ENCODE measurements around the gene LGALSL. TPM values are rescaled to one million over a fixed set of nuclear protein-coding genes. Genes with fewer than 3 reads are reported as not detected.

Gene LGALSL
- total RNA-seq, 2 donors from 2014 or later: 1.3 to 8.6 TPM

- DNase-seq (peak; percentile 60 to 66 (median 64)), ATAC-seq (peak; percentile 62)
- H3K27me3 ChIP-seq: no peaks in the 10 kb centered on the region
- H3K4me3 ChIP-seq: peak overlapping the region; percentile 50 to 63
- H3K36me3 ChIP-seq (replicated peaks in 1 of 2; ENCODE audit: insufficient read depth in 1 of 2, low read depth in 2 of 2): peaks cover 0 to 2% of the 10 kb centered on the region in 2 donors
- H3K9me3 ChIP-seq: no peaks in the 10 kb centered on the region
- 3 to 29% methylated on average over 8 to 88 of the region's 103 CpGs for WGBS, 2 donors
- TF ChIP-seq CTCF (IDR thresholded peaks at IDR 0.05) (no peak), POLR2A (IDR thresholded peaks at IDR 0.05) (peak in 1 of 3 donors; percentile 2)
- peaks cover 32% of the 10 kb centered on the region for H3K4me1 ChIP-seq
- peak overlapping the region; percentile 91 to 96 (median 94) for H3K27ac ChIP-seq
- intact Hi-C loops (cut with DNase I): no loop called here
These were observed 697 bp downstream of the LGALSL start for GRCh38 chr2:64454386-64455332.

- H3K9me3 ChIP-seq: no peaks in the 10 kb centered on the region
These were observed 1.6 kb downstream of the LGALSL start for GRCh38 chr2:64455545-64455944.

GRCh38 chr2:64456293-64456692 is 2.3 kb downstream of the LGALSL start:
- Histone ChIP-seq H3K27me3 (no peaks in the 10 kb centered on the region), H3K36me3 (replicated peaks in 1 of 2; ENCODE audit: insufficient read depth in 1 of 2, low read depth in 2 of 2) (peaks cover 0 to 2% of the 10 kb centered on the region in 2 donors), H3K4me1 (peaks cover 32% of the 10 kb centered on the region), H3K27ac (no peak overlapping the region), H3K9me3 (no peaks in the 10 kb centered on the region), H3K4me3 (no peak overlapping the region)
- ATAC-seq: no peak
- 62 to 66% methylated on average over 6 of the region's 6 CpGs for WGBS, 2 donors
- intact Hi-C loops (cut with DNase I): no loop called here
- peak; percentile 26 to 50 (median 40) for DNase-seq
- TF ChIP-seq POLR2A (IDR thresholded peaks at IDR 0.05) (no peak), CTCF (IDR thresholded peaks at IDR 0.05) (no peak)

More at GRCh38 chr2:64455545-64455944, 1.6 kb downstream of the LGALSL start:
- Histone ChIP-seq H3K36me3 (replicated peaks in 1 of 2; ENCODE audit: insufficient read depth in 1 of 2, low read depth in 2 of 2) (peaks cover 0 to 2% of the 10 kb centered on the region in 2 donors), H3K4me1 (peaks cover 32% of the 10 kb centered on the region), H3K27me3 (no peaks in the 10 kb centered on the region), H3K4me3 (no peak overlapping the region), H3K27ac (peak overlapping the region in 1 of 4 donors; percentile 93)
- DNase-seq (no peak), ATAC-seq (no peak)
- 51 to 68% methylated on average over 2 of the region's 2 CpGs for WGBS, 2 donors
- TF ChIP-seq POLR2A (IDR thresholded peaks at IDR 0.05) (no peak), CTCF (IDR thresholded peaks at IDR 0.05) (no peak)
- intact Hi-C loops (cut with DNase I): no loop called here

GRCh38 chr2:64457524-64457923 is 3.6 kb downstream of the LGALSL start:
- no peaks in the 10 kb centered on the region for H3K27me3 ChIP-seq
- H3K36me3 ChIP-seq (replicated peaks in 1 of 2; ENCODE audit: insufficient read depth in 1 of 2, low read depth in 2 of 2): peaks cover 0 to 2% of the 10 kb centered on the region in 2 donors
- DNase-seq: no peak
- H3K27ac ChIP-seq: no peak overlapping the region
- H3K9me3 ChIP-seq: no peaks in the 10 kb centered on the region
- peaks cover 29% of the 10 kb centered on the region for H3K4me1 ChIP-seq
- no peak for ATAC-seq
- no peak overlapping the region for H3K4me3 ChIP-seq
- intact Hi-C loops (cut with DNase I): no loop called here
- no peak for TF ChIP-seq POLR2A (IDR thresholded peaks at IDR 0.05)
- no peak for TF ChIP-seq CTCF (IDR thresholded peaks at IDR 0.05)
